Activated gamma-delta T cell (primary cell): ENCODE data around the gene CPLX1.
"Not testable (repeated sequence)": the region's sequence is repeated elsewhere in the genome, so short reads cannot be mapped to it uniquely, and the experiment has no call there.

Source experiments
- DNase-seq: peaks from one replicate; lab custom pipeline; 2025; lab: John Stamatoyannopoulos, UW

The CPLX1 gene

DNA sequence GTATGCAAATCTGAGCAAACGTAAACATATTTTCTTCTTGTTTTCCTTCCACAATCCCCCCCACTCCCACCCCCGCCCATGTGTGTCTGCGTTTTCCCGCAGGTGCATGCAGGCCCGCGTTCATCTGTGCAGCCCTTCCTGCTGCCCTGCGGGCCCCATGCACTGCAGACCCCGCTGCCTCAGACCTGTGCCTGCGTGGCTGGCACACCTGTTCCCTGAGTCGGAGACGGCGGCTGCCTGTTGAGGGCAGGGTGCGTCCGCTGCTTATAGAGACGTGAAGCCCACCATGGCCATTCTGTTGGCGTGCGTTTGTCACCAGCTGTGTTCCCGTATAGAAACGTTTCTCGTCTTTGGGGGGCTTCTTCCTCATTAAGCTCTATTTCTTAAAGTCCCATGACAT is 68.8 kb downstream of the CPLX1 start:
- no peak for DNase-seq

GRCh38 chr4:754221-755120 is 71.5 kb downstream of the CPLX1 start:
- no peak for DNase-seq

- not testable (repeated sequence) for DNase-seq
Measured at GRCh38 chr4:753186-753585, 72.7 kb downstream of the CPLX1 start.

DNA sequence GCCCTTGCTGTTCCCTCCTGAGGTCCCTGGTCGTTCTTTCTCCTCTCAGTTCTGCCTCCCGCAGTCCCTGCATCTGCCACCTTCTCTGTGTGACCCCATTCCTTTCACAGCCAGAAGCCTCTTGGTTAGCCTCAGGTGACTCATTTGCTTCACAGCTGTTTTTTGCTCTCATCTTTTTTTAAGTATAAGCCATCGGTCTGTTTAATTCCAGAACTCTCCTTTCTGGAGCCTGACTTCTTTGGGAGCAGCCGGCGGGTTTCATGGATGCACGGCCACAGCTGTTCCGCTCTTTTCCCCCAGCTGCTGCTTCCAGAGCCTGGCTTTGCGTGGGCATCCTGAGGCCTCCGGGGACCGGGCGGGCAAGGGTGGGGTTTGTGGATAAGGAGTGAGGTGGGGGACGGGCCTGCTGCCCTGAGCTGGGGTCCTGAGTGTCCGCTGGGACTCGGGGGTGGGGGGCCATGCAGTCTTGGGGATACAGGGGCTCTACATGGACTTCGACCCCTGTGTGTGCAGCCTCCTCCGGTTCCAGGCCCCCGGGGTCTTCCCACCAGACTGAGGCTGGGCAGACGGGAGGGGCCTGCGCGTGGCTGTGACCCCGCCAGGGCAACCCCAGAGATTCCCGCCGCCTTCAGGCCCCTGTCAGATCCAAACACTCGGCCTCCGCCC is 73.6 kb downstream of the CPLX1 start:
- no peak for DNase-seq

GRCh38 chr4:751676-752075 is 74.3 kb downstream of the CPLX1 start:
- DNase-seq = no peak

GRCh38 chr4:749698-750666 is 75.9 kb downstream of the CPLX1 start:
- DNase-seq = no peak

- no peak for DNase-seq
Measured at GRCh38 chr4:748461-748860, 77.5 kb downstream of the CPLX1 start.

GRCh38 chr4:747546-748170 is 78.3 kb downstream of the CPLX1 start:
- no peak for DNase-seq

DNA sequence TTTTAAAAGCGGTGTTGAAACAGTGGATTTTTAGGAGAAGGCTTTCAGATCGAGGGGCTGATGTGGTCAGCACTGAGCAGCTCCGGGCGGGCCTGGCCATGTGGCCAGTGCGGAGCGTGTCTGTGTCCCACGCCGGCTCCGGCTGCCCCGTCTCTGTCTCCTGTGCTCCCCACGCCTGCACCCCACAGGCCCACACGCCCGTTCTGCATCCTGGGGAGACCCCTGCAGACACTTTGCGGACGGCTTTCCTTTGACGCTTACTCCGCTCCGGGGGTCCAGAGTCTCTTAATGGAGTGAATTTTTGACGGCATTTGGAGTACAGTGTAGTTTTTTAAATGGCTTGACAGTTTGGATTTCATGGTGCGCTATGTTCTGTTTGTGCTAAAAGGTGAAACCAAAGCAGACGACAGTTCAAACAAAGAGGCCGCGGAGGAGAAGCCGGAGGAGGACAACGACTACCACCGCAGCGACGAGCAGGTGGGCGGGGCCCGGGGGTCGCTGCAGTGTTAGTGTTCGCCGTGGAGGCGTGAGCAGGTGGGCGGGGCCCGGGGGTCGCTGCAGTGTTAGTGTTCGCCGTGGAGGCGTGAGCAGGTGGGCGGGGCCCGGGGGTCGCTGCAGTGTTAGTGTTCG is 81.6 kb downstream of the CPLX1 start:
- DNase-seq = no peak

GRCh38 chr4:743463-744211 is 82.3 kb downstream of the CPLX1 start:
- no peak for DNase-seq

GRCh38 chr4:742742-743311 is 83.1 kb downstream of the CPLX1 start:
- peak; percentile 33 for DNase-seq

- DNase-seq = no peak
Measured at GRCh38 chr4:742096-742741, 83.7 kb downstream of the CPLX1 start.

DNA sequence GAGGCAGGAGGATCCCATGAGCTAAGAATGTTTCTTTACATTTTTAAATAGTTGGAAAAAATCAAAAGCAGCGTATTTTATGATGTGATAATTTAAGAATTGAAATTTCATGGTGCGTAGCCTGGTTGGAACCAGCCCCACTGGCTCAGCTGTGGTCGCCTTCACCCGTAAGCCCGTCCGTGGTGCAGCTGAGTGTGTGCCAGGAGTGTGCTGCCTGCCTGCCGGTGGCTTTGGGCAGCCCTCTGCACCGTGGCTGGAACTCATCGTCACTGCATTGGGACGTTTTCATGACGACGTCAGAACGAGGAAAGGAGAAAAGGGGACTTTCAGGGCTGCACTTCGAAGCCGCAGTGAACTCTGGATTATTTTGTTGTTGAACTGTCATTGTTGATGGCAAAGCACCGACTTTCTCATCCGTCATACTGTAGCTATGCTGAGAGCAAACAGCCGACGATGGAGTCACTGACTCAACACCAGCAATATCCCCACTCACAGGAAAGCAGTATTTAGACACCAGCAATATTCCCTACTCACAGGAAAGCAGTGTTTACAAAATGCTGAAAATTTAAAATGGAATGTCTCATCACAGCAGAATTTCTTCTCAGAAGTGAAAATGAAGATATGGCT is 85.2 kb downstream of the CPLX1 start:
- no peak for DNase-seq

- no peak for DNase-seq
Measured at GRCh38 chr4:740011-740410, 85.9 kb downstream of the CPLX1 start.

DNA sequence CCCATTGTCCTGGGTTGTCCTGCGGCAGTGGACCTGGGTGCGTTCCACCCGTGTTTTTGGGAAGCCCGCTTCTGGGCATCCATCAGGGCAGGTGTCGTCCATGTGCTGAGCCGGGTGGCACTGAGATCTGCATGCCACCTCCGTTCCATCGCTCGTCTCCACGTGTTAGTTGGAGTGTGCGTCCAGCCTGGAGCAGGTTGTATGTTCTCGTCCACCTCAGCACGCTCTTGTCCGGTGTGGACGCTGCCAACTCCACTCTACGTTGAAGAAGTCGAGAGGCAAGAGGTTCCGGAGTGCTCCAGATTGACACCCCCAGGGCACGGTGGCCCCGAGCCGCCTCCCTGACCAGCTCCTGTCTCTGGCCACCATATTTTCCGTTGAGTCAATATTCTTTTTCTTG is 86.4 kb downstream of the CPLX1 start:
- no peak for DNase-seq

DNA sequence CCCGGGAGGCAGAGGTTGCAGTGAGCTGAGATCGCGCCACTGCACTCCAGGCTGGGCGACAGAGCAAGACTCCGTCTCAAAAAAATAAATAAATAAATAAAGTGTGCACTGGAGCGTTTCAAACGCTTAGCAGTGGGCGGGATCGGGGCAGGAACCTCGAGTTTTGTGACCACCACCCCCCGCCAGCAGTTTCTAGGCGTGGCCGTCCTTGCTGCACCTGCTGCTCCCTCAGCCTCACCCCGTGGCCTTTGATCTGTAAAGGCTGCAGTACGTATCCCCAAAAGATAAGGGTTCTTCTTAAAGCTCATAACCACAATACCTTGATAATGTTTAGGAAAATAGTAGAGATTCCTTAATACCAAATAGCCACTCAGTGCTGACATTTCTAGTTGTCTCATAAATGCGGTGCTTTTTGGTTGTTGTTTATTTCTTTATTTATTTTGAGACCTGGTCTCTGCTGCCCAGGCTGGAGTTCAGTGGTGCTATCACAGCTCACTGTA is 87.1 kb downstream of the CPLX1 start:
- no peak for DNase-seq

GRCh38 chr4:736561-736960 is 89.4 kb downstream of the CPLX1 start:
- DNase-seq = not testable (repeated sequence)

DNA sequence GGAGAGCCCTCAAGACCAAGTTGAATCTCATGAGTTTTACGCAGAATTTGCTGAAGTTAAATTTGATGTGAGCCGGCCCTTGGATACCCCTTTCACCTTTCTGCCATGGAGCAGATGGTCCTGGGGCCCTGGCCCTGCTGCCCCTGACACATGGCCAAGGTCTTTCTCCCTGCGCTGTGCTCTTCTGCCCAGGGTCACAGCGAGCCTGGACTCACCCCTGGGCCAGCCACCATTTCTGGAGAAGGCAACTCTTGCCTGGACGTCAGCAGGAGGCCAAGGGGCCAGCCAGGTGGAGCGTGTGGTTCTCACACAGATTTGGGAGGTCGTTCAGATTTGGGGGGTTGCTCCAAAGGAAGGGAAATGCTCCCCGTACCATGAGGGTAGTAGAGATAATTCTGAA is 90.3 kb downstream of the CPLX1 start:
- DNase-seq = no peak
